HepG2 (cell line): ENCODE data around the gene NCOA7. TPM values are rescaled to one million over a fixed set of nuclear protein-coding genes. Genes with fewer than 3 reads are reported as not detected.

Experiments used
- ATAC-seq: fragments of 200-7000 bp; cut with Tn5 transposase; 3 replicates; pipeline ENCODE4 v1.9.1; 2020; ENCODE audit warnings: mild to moderate bottlenecking, moderate library complexity
- BruUV-seq: library from RNA; stranded (reverse); fragments of 400-500 nt; replicated peaks from 2 replicates; lab custom pipeline; 2021; lab: Mats Ljungman, UMichigan
- CTCF ChIA-PET: fragments of 300-600 bp; formaldehyde crosslinking; extraction: SDS; loops from one replicate; lab custom pipeline; 2021; ENCODE audit warnings: low total read pairs, inconsistent platforms, low intra/inter-chr PET ratio; lab: Yijun Ruan, JAX
- POLR2A ChIA-PET: fragments of 350-600 bp; sonication (Branson Sonifier 250); formaldehyde crosslinking; loops from one replicate; lab custom pipeline; 2020; ENCODE audit warnings: antibody characterized with exemption, inconsistent platforms; lab: Yijun Ruan, JAX
- DNase-seq: peaks from one replicate; pipeline ENCODE4 v3.0.0-alpha.2; 2015; ENCODE audit warnings: low spot score
- FAIRE-seq: peaks from 3 replicates; lab custom pipeline; 2011; peaks lifted over from hg19 to GRCh38; lab: Jason Lieb, UNC
- H2AFZ ChIP-seq: one replicate; pipeline ENCODE4 v1.6.1; 2011; ENCODE audit warnings: low read length, inconsistent platforms
- H3K27ac ChIP-seq: fragments of 300-600 bp; 3 replicates; pipeline ENCODE4 v1.8.0; 2011; ENCODE audit warnings: mixed run types, mild to moderate bottlenecking, mixed read lengths, low read length, inconsistent platforms; ENCODE audit not compliant: insufficient read depth; ENCODE audit errors: extremely low read length
- H3K27me3 ChIP-seq, 2 experiments: fragments of 200-600 bp in 1 of 2; 2 replicates in 1 of 2; 3 replicates in 1 of 2; pipeline versions ENCODE4 v1.6.0 to v1.8.0; 2011; ENCODE audit warnings: low read length in 2 of 2, mild to moderate bottlenecking in 2 of 2, moderate library complexity in 2 of 2, inconsistent platforms in 1 of 2; ENCODE audit not compliant: insufficient read depth in 2 of 2, control insufficient read depth in 1 of 2
- H3K36me3 ChIP-seq, 2 experiments: fragments of 200-600 bp in 1 of 2; replicated peaks in 1 of 2; 2 replicates in 1 of 2; 3 replicates in 1 of 2; pipeline versions ENCODE4 v1.5.1 to v1.8.0; 2011; ENCODE audit warnings: low read length in 2 of 2, inconsistent platforms in 1 of 2; ENCODE audit not compliant: insufficient read depth in 2 of 2, control insufficient read depth in 1 of 2
- H3K4me1 ChIP-seq: 2 replicates; pipeline ENCODE4 v1.5.1; 2012; ENCODE audit warnings: low read length, inconsistent platforms; ENCODE audit not compliant: insufficient read depth
- H3K4me2 ChIP-seq: 2 replicates; pipeline ENCODE4 v1.6.0; 2011; ENCODE audit warnings: low read depth, low read length, inconsistent platforms
- H3K4me3 ChIP-seq, 3 experiments: fragments of 200-600 bp in 1 of 3; sonication (generic), shearing (Covaris generic) in 1 of 3; replicated peaks in 1 of 3; 2 replicates each; pipeline ENCODE4 v1.5.1; 2011 to 2016; ENCODE audit warnings: low read length in 3 of 3, inconsistent platforms in 2 of 3, low read depth in 2 of 3, mild to moderate bottlenecking in 2 of 3, control low read depth in 1 of 3, mixed read lengths in 1 of 3; ENCODE audit not compliant: insufficient read depth in 1 of 3
- H3K79me2 ChIP-seq: one replicate; pipeline ENCODE4 v1.6.1; 2011; ENCODE audit warnings: low read length, inconsistent platforms; ENCODE audit not compliant: insufficient read depth
- H3K9ac ChIP-seq: 2 replicates; pipeline ENCODE4 v1.6.0; 2011; ENCODE audit warnings: mild to moderate bottlenecking, low read depth, low read length, inconsistent platforms; ENCODE audit not compliant: insufficient read depth
- H3K9me3 ChIP-seq: 2 replicates; pipeline ENCODE4 v1.5.1; 2012; ENCODE audit warnings: mild to moderate bottlenecking, low read length
- H4K20me1 ChIP-seq: 2 replicates; pipeline ENCODE4 v1.6.0; 2011; ENCODE audit warnings: inconsistent platforms, mild to moderate bottlenecking, low read length, moderate library complexity; ENCODE audit not compliant: insufficient read depth
- ASH2L ChIP-seq: fragments of 300-600, 200-600 bp; sonication (generic); IDR thresholded peaks from 2 replicates; pipeline ENCODE4 v1.7.0; 2017; ENCODE audit warnings: low read depth, mild to moderate bottlenecking, moderate library complexity, mixed read lengths, low read length; ENCODE audit not compliant: insufficient read length
- CTCF ChIP-seq: sonication (generic); formaldehyde crosslinking; IDR thresholded peaks from 2 replicates; pipeline ENCODE4 v1.5.0; 2020; ENCODE audit warnings: mild to moderate bottlenecking, missing genetic modification reagents, moderate library complexity
- FUBP1 ChIP-seq: sonication (generic); formaldehyde crosslinking; IDR thresholded peaks from 2 replicates; pipeline ENCODE4 v1.5.1; 2020; ENCODE audit warnings: missing genetic modification reagents, mild to moderate bottlenecking, borderline replicate concordance
- HMGXB4 ChIP-seq, 2 experiments: sonication (generic) in 1 of 2; formaldehyde crosslinking in 1 of 2; IDR thresholded peaks; 2 replicates each; pipeline versions ENCODE4 v1.4.0 to v1.6.1; 2018 to 2020; ENCODE audit warnings: missing genetic modification reagents in 2 of 2, borderline replicate concordance in 1 of 2, low read depth in 1 of 2, mild to moderate bottlenecking in 1 of 2, missing biosample characterization in 1 of 2
- MTERF4 ChIP-seq: sonication (generic); formaldehyde crosslinking; IDR thresholded peaks from 2 replicates; pipeline ENCODE4 v1.8.0; 2023; ENCODE audit warnings: mild to moderate bottlenecking, missing genetic modification reagents
- SETDB1 ChIP-seq: sonication (generic); formaldehyde crosslinking; IDR thresholded peaks from 2 replicates; pipeline ENCODE4 v1.5.1; 2020; ENCODE audit warnings: missing genetic modification reagents, mild to moderate bottlenecking, borderline replicate concordance
- SOX13 ChIP-seq, 3 experiments: fragments of 450-650 bp in 1 of 3; sonication (generic) in 1 of 3; formaldehyde crosslinking in 1 of 3; IDR thresholded peaks in 2 of 3; conservative IDR thresholded peaks in 1 of 3; 2 replicates each; pipeline versions ENCODE4 v1.5.0 to v1.6.1; 2016 to 2020; ENCODE audit warnings: antibody characterized with exemption in 1 of 3, mild to moderate bottlenecking in 1 of 3, missing compliant biosample characterization in 1 of 3, missing genetic modification reagents in 1 of 3, moderate library complexity in 1 of 3
- STAG1 ChIP-seq: sonication (generic); formaldehyde crosslinking; IDR thresholded peaks from 2 replicates; pipeline ENCODE4 v1.4.0; 2020; ENCODE audit warnings: missing genetic modification reagents
- ZFAT ChIP-seq: sonication (generic); formaldehyde crosslinking; conservative IDR thresholded peaks from 2 replicates; pipeline ENCODE4 v1.8.1; 2023; ENCODE audit warnings: missing genetic modification reagents, inconsistent platforms
- ZNF451 ChIP-seq: sonication (generic); formaldehyde crosslinking; IDR thresholded peaks from 2 replicates; pipeline ENCODE4 v1.5.0; 2020; ENCODE audit warnings: mild to moderate bottlenecking, missing genetic modification reagents
- ZNF616 ChIP-seq: sonication (generic); formaldehyde crosslinking; IDR thresholded peaks from 2 replicates; pipeline ENCODE4 v1.5.0; 2020; ENCODE audit warnings: low read depth, mild to moderate bottlenecking, missing genetic modification reagents
- ZSCAN21 ChIP-seq: sonication (generic); formaldehyde crosslinking; IDR thresholded peaks from 2 replicates; pipeline ENCODE4 v1.8.0; 2022; ENCODE audit warnings: mild to moderate bottlenecking, missing genetic modification reagents, moderate library complexity, borderline replicate concordance
- WGBS: methylation state at CpG from one replicate; pipeline ENCODE4 v1.1.6; 2017; ENCODE audit warnings: low lambda C conversion rate; 5-methylcytosine and 5-hydroxymethylcytosine counted together
- in situ Hi-C: cut with HindIII; loops from 2 replicates; pipeline ENCODE4 v1.10.0; 2017; ENCODE audit warnings: low pct_unique_long_range_greater_than_20kb; ENCODE audit not compliant: extremely low pct_ligation_motif_present
- intact Hi-C: fragments of 100-400 bp; cut with micrococcal nuclease; formaldehyde crosslinking; loops from one replicate; pipeline ENCODE4 v1.10.0; 2022; ENCODE audit not compliant: unreplicated experiment
- polyA plus RNA-seq, 8 experiments: library from polyadenylated mRNA; depleted of rRNA in 3 of 8; stranded (reverse) in 7 of 8; unstranded in 1 of 8; fragments of >200 nt; fragmentation: Illumina TruSeq in 4 of 8; extraction: Trizol in 4 of 8; gene quantifications; 2 replicates each; pipeline versions ENCODE4 v1.2.1 to v1.2.3, GENCODE V29; 2011 to 2016; ENCODE audit warnings: low read depth in 4 of 8, missing spikeins in 1 of 8, mixed read lengths in 1 of 8; ENCODE audit not compliant: insufficient read depth in 1 of 8
- total RNA-seq, 5 experiments: library from RNA; depleted of rRNA; stranded (reverse); fragments of >200 nt; fragmentation: Illumina TruSeq; extraction: Trizol; gene quantifications; 2 replicates each; pipeline ENCODE4 v1.2.3, GENCODE V29; 2016; ENCODE audit warnings: low read depth in 1 of 5

NCOA7 gene
- total and polyA plus RNA-seq, 2 of the 13 experiments (the other 11 are each of a cell fraction or from before 2014, with no cell fraction given): 13.6 to 20.8 TPM

GRCh38 chr6:125952764-125953501, 162.2 kb downstream of the NCOA7 start:
- H2AFZ ChIP-seq: no peak overlapping the region
- H3K9me3 ChIP-seq: no peaks in the 10 kb centered on the region
- peak overlapping the region; percentile 26 for H3K4me2 ChIP-seq
- in situ Hi-C loops: loop anchor here (5.0 to 10.0 kb wide), 4 partner anchors 46 to 648 kb away; partner anchors contain the start of genes HDDC2 and NCOA7
- BruUV-seq: no TSS peak
- no peak overlapping the region for H3K4me3 ChIP-seq
- peaks cover 59% of the 10 kb centered on the region for H3K4me1 ChIP-seq
- ChIA-PET POLR2A (interaction anchor here (0.9 to 1.8 kb wide), 6 partner anchors 9 to 162 kb away, joined by 3 to 8 read pairs (median 4); partner anchors contain the start of genes NCOA7 and TRMT11), CTCF (interaction anchor here (1.2 to 2.5 kb wide), 5 partner anchors 47 to 94 kb away, joined by 3 to 23 read pairs (median 11); no protein-coding TSS in a partner anchor)
- FAIRE-seq: no peak
- no peaks in the 10 kb centered on the region for H4K20me1 ChIP-seq
- H3K79me2 ChIP-seq: peaks cover 8% of the 10 kb centered on the region
- ATAC-seq: peak; percentile 57
- intact Hi-C loops: loop anchor here (1.0 kb wide), 6 partner anchors 47 to 639 kb away; no protein-coding TSS in a partner anchor
- no peaks in the 10 kb centered on the region for H3K36me3 ChIP-seq
- WGBS: 93% methylated on average over 6 of the region's 7 CpGs
- DNase-seq: peak; percentile 65
- H3K27ac ChIP-seq: no peak overlapping the region
- H3K27me3 ChIP-seq: no peaks in the 10 kb centered on the region; a peak in 1 of 5 replicates
- no peak overlapping the region for H3K9ac ChIP-seq
- TF ChIP-seq SOX13 (IDR thresholded peaks at IDR 0.05) (no peak), SOX13 (CRISPR knock-in tag; conservative IDR thresholded peaks at IDR 0.05 in 1 of 2, IDR thresholded peaks at IDR 0.05 in 1 of 2) (no peak), CTCF (peak; percentile 83), FUBP1 (CRISPR knock-in tag) (peak; percentile 54; the same call in 1 of the 2 replicates), ASH2L (peak; percentile 24), MTERF4 (CRISPR knock-in tag) (peak; percentile 20; the same call in 1 of the 2 replicates), ZSCAN21 (CRISPR knock-in tag) (0 out of 2 replicates have a peak, but pooled peaks have one; percentile 20), ZFAT (CRISPR knock-in tag) (no peak), ZNF451 (CRISPR knock-in tag) (0 out of 2 replicates have a peak, but pooled peaks have one; percentile 19), HMGXB4 (CRISPR knock-in tag; IDR thresholded peaks at IDR 0.05; ENCODE audit: borderline replicate concordance in 1 of 2, low read depth in 1 of 2) (peak in 1 of 2 experiments; percentile 64; a peak in 2 of 4 replicates), SETDB1 (CRISPR knock-in tag) (no peak), ZNF616 (CRISPR knock-in tag) (0 out of 2 replicates have a peak, but pooled peaks have one; percentile 35), STAG1 (CRISPR knock-in tag) (peak; percentile 93)
